HG02763 (cell line): Measurements from ENCODE around the gene LUZP2.

Source experiments
- ATAC-seq: cut with Tn5 transposase; IDR thresholded peaks from one replicate; pipeline ENCODE4 v1.9.1; 2021; ENCODE audit warnings: mild to moderate bottlenecking, moderate library complexity; ENCODE audit not compliant: unreplicated experiment

The LUZP2 gene

DNA sequence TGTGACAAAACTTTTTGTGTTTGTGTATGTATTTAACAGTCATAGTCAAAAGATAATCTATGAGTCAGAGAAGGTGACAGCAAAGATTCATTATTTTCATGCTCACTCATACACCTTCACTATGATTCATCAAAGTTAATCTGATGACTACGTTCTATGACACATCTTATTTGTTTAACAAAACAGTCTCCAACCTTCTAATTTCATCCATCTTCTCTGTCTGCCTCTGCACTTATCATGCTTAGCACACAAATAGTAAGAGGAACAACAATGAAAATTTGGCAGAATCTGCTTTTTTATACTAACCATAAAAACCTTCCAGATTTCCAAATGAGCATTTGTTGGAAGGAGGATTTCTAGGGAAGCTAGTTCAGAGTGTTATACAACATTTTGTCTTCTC is 568.9 kb downstream of the LUZP2 start:
- no peak for ATAC-seq

DNA sequence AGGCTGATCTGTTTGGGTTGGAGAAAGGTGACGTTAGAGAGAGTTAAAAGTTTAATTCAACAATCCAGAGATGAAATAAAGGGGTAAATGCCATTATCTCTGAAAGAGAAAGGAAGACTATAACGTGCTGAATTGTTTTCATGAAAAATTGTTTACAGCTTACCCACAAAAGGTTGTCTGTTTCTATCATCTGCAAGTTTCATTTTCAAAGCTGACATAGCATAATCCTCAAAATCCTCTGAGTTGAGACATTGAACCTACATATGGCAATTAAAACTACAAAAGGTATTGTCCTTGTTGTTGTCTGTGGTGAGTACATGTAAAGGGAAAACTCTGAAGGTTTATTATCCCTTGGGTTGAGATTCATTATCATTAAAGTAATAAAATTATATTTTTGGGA is 569.9 kb downstream of the LUZP2 start:
- no peak for ATAC-seq

GRCh38 chr11:25068451-25068850 is 571.6 kb downstream of the LUZP2 start:
- ATAC-seq: no peak

DNA sequence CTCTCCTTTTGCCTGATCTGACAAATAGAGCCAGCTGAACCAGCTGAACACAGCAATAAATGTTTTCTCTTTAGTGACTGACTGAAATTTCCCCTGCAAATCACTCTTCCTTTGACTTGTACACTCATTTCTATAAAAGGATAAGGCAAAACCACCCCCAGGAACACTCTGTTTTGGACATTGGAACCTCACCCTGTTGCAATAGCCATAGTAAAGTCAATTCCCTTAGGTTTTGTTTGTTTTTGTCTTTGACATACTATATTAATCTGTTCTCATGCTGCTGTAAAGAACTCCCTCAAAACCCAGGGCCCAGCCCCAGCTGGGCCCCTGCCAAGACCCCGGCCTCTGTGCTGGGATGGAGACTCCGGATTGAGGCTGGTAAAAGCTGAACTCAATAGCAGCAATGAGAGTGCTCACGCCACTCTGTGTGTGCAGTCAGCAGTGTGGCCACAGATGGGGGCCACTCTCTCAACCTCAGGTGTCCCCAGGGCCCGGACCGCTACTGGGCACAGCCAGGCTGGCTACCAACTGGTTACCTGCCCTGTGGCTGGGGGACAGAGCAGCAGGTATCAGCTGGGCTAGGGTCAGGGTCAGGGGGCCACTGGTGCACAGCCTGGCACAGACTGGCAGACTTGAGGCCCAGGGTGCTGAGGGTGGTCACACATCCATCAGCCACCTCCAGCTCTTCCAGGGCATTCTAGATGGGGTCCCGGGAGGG is 597.4 kb downstream of the LUZP2 start:
- no peak for ATAC-seq

DNA sequence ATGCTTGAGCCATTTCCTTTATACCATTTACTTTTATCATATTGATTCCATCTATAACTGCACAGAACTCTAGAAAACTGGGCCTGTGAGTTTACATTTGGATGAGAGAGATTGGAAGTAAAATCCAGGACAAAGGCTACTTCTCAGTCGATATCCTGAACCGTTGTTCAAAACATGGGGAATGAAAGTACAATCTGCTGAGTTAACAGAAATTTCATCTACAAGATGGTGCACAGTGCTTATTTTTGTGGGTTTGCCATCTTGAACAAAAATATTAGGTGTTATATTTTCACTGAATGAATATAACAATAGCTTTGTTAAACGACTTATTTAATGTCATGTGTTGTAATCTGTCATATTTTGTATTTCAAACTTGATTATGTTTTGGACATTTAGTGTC is 622.6 kb downstream of the LUZP2 start:
- no peak for ATAC-seq
